Glutamatergic neuron (in vitro differentiated cells): Measurements from ENCODE around the gene ARCN1. TPM values are rescaled to one million over a fixed set of nuclear protein-coding genes. Genes with fewer than 3 reads are reported as not detected.
"Not testable (repeated sequence)": the region's sequence is repeated elsewhere in the genome, so short reads cannot be mapped to it uniquely, and the experiment has no call there.

Experiments
- DNase-seq: peaks from one replicate; pipeline ENCODE4 v3.0.0; 2022
- H3K27ac Mint-ChIP-seq: one replicate; pipeline ENCODE4 v1.8.0; 2020; ENCODE audit warnings: mild to moderate bottlenecking, mixed read lengths, inconsistent platforms; ENCODE audit not compliant: unreplicated experiment
- H3K27me3 Mint-ChIP-seq: one replicate; pipeline ENCODE4 v1.8.0; 2020; ENCODE audit warnings: mild to moderate bottlenecking, moderate library complexity, mixed read lengths, inconsistent platforms; ENCODE audit not compliant: unreplicated experiment
- H3K36me3 Mint-ChIP-seq: one replicate; pipeline ENCODE4 v1.8.0; 2020; ENCODE audit warnings: mild to moderate bottlenecking, mixed read lengths, inconsistent platforms; ENCODE audit not compliant: unreplicated experiment
- H3K4me1 Mint-ChIP-seq: one replicate; pipeline ENCODE4 v1.8.0; 2020; ENCODE audit warnings: mild to moderate bottlenecking, low read depth, mixed read lengths, inconsistent platforms; ENCODE audit not compliant: unreplicated experiment
- H3K4me3 Mint-ChIP-seq: one replicate; pipeline ENCODE4 v1.8.0; 2020; ENCODE audit warnings: mild to moderate bottlenecking, mixed read lengths, inconsistent platforms; ENCODE audit not compliant: unreplicated experiment
- H3K9me3 Mint-ChIP-seq: one replicate; pipeline ENCODE4 v1.8.0; 2020; ENCODE audit warnings: mild to moderate bottlenecking, moderate library complexity, mixed read lengths, inconsistent platforms; ENCODE audit not compliant: unreplicated experiment
- total RNA-seq: library from RNA; stranded (reverse); fragmentation: NEBNext Ultra II Directional; extraction: Animal tissue kit (Norgen Biotek cat#: 25700); gene quantifications from one replicate; pipeline ENCODE4 v1.2.1, GENCODE V29; 2021; ENCODE audit not compliant: unreplicated experiment
- TF ChIP-seq, protein P1 (sequence below): fragments of 200-600 bp; sonication (generic); IDR thresholded peaks from one replicate; pipeline ENCODE4 v1.5.0; 2021; ENCODE audit not compliant: partially characterized antibody, unreplicated experiment

Gene ARCN1
- total RNA-seq, 1 donor from 2014 or later = 118 TPM

GRCh38 chr11:118560806-118561205 is 11.4 kb upstream of the ARCN1 start:
- DNase-seq = no peak
- no peaks in the 10 kb centered on the region for H3K4me1 Mint-ChIP-seq

DNA sequence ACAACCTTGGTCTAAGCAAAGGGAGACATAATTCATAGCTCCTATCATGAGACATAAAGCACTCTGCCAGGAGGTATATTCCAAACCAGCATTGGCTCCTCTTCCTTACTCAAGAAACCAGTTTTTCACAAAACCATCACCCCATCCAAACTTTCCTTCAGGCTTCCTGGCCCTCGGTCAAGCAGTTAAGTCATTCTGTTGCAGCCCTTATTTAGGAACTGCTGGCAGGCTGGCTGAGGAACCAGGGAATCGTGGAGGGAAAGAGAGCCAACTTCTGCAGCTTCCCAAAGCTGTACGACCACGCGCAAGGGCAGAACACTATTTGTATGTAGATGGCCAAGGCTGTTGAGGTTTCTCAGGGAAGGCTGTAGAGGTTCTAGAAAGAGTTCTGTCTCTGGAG is 7.2 kb upstream of the ARCN1 start:
- no peaks in the 10 kb centered on the region for H3K36me3 Mint-ChIP-seq
- H3K4me3 Mint-ChIP-seq = peak overlapping the region; percentile 67
- H3K4me1 Mint-ChIP-seq = no peaks in the 10 kb centered on the region
- peaks cover 2% of the 10 kb centered on the region for H3K27me3 Mint-ChIP-seq
- DNase-seq = no peak
- H3K27ac Mint-ChIP-seq = no peak overlapping the region
- H3K9me3 Mint-ChIP-seq = no peaks in the 10 kb centered on the region
- TF ChIP-seq, protein P1, sequence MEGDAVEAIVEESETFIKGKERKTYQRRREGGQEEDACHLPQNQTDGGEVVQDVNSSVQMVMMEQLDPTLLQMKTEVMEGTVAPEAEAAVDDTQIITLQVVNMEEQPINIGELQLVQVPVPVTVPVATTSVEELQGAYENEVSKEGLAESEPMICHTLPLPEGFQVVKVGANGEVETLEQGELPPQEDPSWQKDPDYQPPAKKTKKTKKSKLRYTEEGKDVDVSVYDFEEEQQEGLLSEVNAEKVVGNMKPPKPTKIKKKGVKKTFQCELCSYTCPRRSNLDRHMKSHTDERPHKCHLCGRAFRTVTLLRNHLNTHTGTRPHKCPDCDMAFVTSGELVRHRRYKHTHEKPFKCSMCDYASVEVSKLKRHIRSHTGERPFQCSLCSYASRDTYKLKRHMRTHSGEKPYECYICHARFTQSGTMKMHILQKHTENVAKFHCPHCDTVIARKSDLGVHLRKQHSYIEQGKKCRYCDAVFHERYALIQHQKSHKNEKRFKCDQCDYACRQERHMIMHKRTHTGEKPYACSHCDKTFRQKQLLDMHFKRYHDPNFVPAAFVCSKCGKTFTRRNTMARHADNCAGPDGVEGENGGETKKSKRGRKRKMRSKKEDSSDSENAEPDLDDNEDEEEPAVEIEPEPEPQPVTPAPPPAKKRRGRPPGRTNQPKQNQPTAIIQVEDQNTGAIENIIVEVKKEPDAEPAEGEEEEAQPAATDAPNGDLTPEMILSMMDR = no peak

More at GRCh38 chr11:118560806-118561205, 11.4 kb upstream of the ARCN1 start:
- Mint-ChIP-seq H3K27me3 (peaks cover 1% of the 10 kb centered on the region), H3K36me3 (no peaks in the 10 kb centered on the region), H3K4me3 (no peak overlapping the region), H3K27ac (no peak overlapping the region), H3K9me3 (no peaks in the 10 kb centered on the region)
- TF ChIP-seq, protein P1 = no peak

DNA sequence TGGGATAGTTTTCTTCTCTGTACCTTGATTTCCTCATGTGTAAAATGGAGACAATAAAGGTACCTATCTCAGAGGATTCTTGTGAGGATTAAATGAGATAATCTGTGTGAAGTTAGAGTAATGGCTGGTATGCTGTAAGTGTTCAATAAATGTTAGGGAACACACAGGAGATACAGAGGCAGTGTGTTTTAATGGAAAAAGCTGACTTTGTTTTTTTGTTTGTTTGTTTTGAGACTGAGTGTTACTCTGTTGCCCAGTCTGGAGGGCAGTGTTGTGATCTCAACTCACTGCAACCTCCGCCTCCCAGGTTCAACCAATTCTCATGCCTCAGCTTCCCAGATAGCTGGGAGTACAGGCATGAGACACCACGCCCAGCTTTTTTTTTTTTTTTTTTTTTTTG is 2.5 kb upstream of the ARCN1 start:
- no peak overlapping the region for H3K4me3 Mint-ChIP-seq
- peaks cover 3% of the 10 kb centered on the region for H3K9me3 Mint-ChIP-seq
- TF ChIP-seq, protein P1 = no peak
- H3K27me3 Mint-ChIP-seq = peaks cover 4% of the 10 kb centered on the region
- H3K4me1 Mint-ChIP-seq = peaks cover 3% of the 10 kb centered on the region
- no peak overlapping the region for H3K27ac Mint-ChIP-seq
- no peaks in the 10 kb centered on the region for H3K36me3 Mint-ChIP-seq
- no peak for DNase-seq

DNA sequence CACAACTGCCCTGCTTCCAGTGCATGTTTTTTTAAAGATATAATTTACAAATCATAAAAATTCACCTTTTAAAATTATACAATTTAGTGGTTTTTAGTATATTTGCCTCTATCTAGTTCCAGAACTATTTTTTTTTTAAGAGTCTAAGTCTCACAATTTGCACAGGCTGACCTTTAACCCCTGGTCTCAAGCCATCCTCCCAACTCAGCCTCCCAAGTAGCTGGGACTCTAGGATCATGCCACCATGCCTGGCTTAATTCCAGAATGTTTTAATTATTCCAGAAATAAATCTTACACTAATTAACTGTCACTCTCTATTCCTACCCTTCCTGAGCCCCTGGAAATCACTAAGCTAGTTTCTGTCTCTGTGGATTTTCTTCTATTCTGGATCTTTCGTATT is 1.4 kb upstream of the ARCN1 start:
- no peaks in the 10 kb centered on the region for H3K36me3 Mint-ChIP-seq
- H3K27ac Mint-ChIP-seq = no peak overlapping the region
- DNase-seq = no peak
- H3K4me3 Mint-ChIP-seq = no peak overlapping the region
- peaks cover 5% of the 10 kb centered on the region for H3K4me1 Mint-ChIP-seq
- H3K9me3 Mint-ChIP-seq = peaks cover 3% of the 10 kb centered on the region
- TF ChIP-seq, protein P1 = no peak
- peaks cover 3% of the 10 kb centered on the region for H3K27me3 Mint-ChIP-seq

DNA sequence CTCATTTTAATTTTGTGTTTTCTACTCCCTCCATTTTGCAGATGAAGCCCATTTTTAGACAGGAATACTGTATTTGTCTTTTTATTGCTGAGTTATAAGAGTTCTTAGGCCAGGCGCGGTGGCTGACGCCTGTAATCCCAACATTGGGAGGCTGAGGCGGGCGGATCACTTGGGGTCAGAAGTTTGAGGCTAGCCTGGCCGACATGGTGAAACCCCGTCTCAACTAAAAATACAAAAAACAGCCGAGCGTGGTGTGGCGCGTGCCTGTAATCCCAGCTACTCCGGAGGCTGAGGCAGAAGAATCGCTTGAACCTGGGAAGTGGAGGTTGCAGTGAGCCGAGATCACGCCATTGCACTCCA is 528 bp upstream of the ARCN1 start:
- H3K27me3 Mint-ChIP-seq, H3K36me3 Mint-ChIP-seq, H3K9me3 Mint-ChIP-seq, H3K4me1 Mint-ChIP-seq, DNase-seq: not testable (repeated sequence)
- peak overlapping the region; percentile 81 for H3K27ac Mint-ChIP-seq
- peak overlapping the region; percentile 97 for H3K4me3 Mint-ChIP-seq
